T-helper 2 cell treated with Interferon-gamma antibody and Interleukin-4, amounts not matched to agents 5 μg/mL and 100 μg/mL, for 36 hours (primary cell): ENCODE data around the gene CENPN.
A peak's percentile ranks its signal among the peaks of the same experiment; 100 is the strongest.

ENCODE experiments used
- DNase-seq: peaks from one replicate; pipeline ENCODE4 v3.0.0; 2021; ENCODE audit warnings: low spot score
- H3K27ac Mint-ChIP-seq: one replicate; pipeline ENCODE4 v1.8.0; 2021; ENCODE audit warnings: mild to moderate bottlenecking, mixed read lengths
- H3K27me3 Mint-ChIP-seq: one replicate; pipeline ENCODE4 v1.8.0; 2021; ENCODE audit warnings: low read depth, mixed read lengths
- H3K36me3 Mint-ChIP-seq: one replicate; pipeline ENCODE4 v1.8.0; 2021; ENCODE audit warnings: low read depth, mixed read lengths
- H3K4me1 Mint-ChIP-seq: one replicate; pipeline ENCODE4 v1.8.0; 2021; ENCODE audit warnings: low read depth, mixed read lengths
- H3K4me3 Mint-ChIP-seq: one replicate; pipeline ENCODE4 v1.8.0; 2022; ENCODE audit warnings: mild to moderate bottlenecking, moderate library complexity, mixed read lengths
- H3K9me3 Mint-ChIP-seq: one replicate; pipeline ENCODE4 v1.8.0; 2021; ENCODE audit warnings: mixed read lengths

CENPN gene

DNA sequence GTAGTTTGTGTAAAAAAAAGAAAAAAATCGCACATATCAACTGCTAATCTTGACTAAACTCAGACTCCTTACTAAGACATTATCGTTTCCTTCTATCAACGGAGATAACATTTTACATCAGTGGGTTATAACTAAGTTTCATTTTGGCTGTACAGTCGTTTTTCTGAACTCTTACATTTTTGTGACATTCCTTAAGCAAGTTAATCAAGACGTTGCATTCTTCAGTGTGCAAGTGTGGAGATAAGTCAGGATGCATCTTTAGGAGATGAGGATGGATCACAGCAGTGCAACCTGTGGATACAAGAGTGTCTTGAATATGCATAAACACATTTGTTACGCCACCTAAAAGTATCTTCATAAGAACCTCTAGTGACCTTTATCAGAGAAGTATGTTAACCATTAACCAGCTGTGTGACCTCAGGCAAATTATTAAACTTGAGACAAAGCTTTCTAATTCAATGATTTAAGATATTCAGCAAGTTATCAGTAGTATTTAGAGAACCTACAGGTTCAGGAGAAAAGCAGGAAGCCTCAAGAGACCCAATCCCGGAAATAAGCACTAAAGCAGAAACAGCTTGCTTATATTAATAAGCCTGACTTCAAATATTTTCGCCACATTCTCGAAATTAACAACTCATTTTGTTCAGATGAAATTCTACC, 9.7 kb upstream of the CENPN start:
- H3K27me3 Mint-ChIP-seq = no peaks in the 10 kb centered on the region
- no peaks in the 10 kb centered on the region for H3K9me3 Mint-ChIP-seq
- DNase-seq = no peak
- peak overlapping the region; percentile 80 for H3K4me3 Mint-ChIP-seq
- peaks cover 52% of the 10 kb centered on the region for H3K36me3 Mint-ChIP-seq
- peaks cover 62% of the 10 kb centered on the region for H3K4me1 Mint-ChIP-seq
- peak overlapping the region; percentile 91 for H3K27ac Mint-ChIP-seq

GRCh38 chr16:80997964-80998620, 8.9 kb upstream of the CENPN start:
- peak overlapping the region; percentile 91 for H3K27ac Mint-ChIP-seq
- H3K4me1 Mint-ChIP-seq = peaks cover 61% of the 10 kb centered on the region
- H3K36me3 Mint-ChIP-seq = peaks cover 52% of the 10 kb centered on the region
- no peak for DNase-seq
- H3K4me3 Mint-ChIP-seq = peak overlapping the region; percentile 80
- H3K27me3 Mint-ChIP-seq = no peaks in the 10 kb centered on the region
- H3K9me3 Mint-ChIP-seq = no peaks in the 10 kb centered on the region

GRCh38 chr16:81000873-81001272, 6.1 kb upstream of the CENPN start:
- Mint-ChIP-seq H3K36me3 (peaks cover 45% of the 10 kb centered on the region), H3K27me3 (no peaks in the 10 kb centered on the region), H3K27ac (no peak overlapping the region), H3K9me3 (no peaks in the 10 kb centered on the region), H3K4me1 (peaks cover 59% of the 10 kb centered on the region), H3K4me3 (no peak overlapping the region)
- DNase-seq = no peak

GRCh38 chr16:81001330-81001729, 5.7 kb upstream of the CENPN start:
- DNase-seq = no peak
- Mint-ChIP-seq H3K9me3 (no peaks in the 10 kb centered on the region), H3K4me1 (peaks cover 56% of the 10 kb centered on the region), H3K36me3 (peaks cover 49% of the 10 kb centered on the region), H3K27ac (no peak overlapping the region), H3K27me3 (no peaks in the 10 kb centered on the region), H3K4me3 (no peak overlapping the region)

GRCh38 chr16:81003064-81003463, 4.0 kb upstream of the CENPN start:
- Mint-ChIP-seq H3K27ac (peak overlapping the region; percentile 85), H3K4me1 (peaks cover 48% of the 10 kb centered on the region), H3K27me3 (no peaks in the 10 kb centered on the region), H3K4me3 (peak overlapping the region; percentile 95), H3K36me3 (peaks cover 49% of the 10 kb centered on the region), H3K9me3 (no peaks in the 10 kb centered on the region)
- no peak for DNase-seq

GRCh38 chr16:81003610-81004460, 3.2 kb upstream of the CENPN start:
- Mint-ChIP-seq H3K4me1 (peaks cover 45% of the 10 kb centered on the region), H3K4me3 (peak overlapping the region; percentile 95), H3K36me3 (peaks cover 49% of the 10 kb centered on the region), H3K27me3 (no peaks in the 10 kb centered on the region), H3K27ac (peak overlapping the region; percentile 85), H3K9me3 (no peaks in the 10 kb centered on the region)
- DNase-seq = peak; percentile 29

GRCh38 chr16:81004646-81005353, 2.2 kb upstream of the CENPN start:
- Mint-ChIP-seq H3K27ac (peak overlapping the region; percentile 85), H3K9me3 (no peaks in the 10 kb centered on the region), H3K27me3 (no peaks in the 10 kb centered on the region), H3K36me3 (peaks cover 46% of the 10 kb centered on the region), H3K4me3 (peak overlapping the region; percentile 95), H3K4me1 (peaks cover 42% of the 10 kb centered on the region)
- DNase-seq = no peak

GRCh38 chr16:81005610-81006161, 1.3 kb upstream of the CENPN start:
- DNase-seq = no peak
- H3K36me3 Mint-ChIP-seq = peaks cover 41% of the 10 kb centered on the region

GRCh38 chr16:81006211-81006812, 702 bp upstream of the CENPN start:
- Mint-ChIP-seq H3K4me3 (peak overlapping the region; percentile 95), H3K36me3 (peaks cover 44% of the 10 kb centered on the region), H3K27me3 (no peaks in the 10 kb centered on the region), H3K4me1 (peaks cover 45% of the 10 kb centered on the region), H3K27ac (peak overlapping the region; percentile 100), H3K9me3 (no peaks in the 10 kb centered on the region)
- peak; percentile 81 for DNase-seq

More at GRCh38 chr16:81005610-81006161, 1.3 kb upstream of the CENPN start:
- Mint-ChIP-seq H3K9me3 (no peaks in the 10 kb centered on the region), H3K4me1 (peaks cover 40% of the 10 kb centered on the region), H3K4me3 (peak overlapping the region; percentile 95), H3K27ac (peak overlapping the region; percentile 100), H3K27me3 (no peaks in the 10 kb centered on the region)

DNA sequence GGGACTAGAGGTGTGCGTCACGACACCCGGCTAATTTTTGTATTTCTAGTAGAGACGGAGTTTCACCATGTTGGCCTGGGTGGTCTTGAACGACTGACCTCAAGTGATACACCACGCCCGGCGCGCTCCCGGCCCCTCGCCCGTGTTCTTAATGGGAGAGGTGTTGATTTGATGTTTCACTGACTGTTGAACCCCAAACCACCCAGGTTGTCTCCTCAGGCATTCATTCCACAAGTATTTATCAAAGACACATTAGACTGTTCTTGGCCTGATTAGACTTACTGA, 1.4 kb downstream of the CENPN start:
- Mint-ChIP-seq H3K9me3 (no peaks in the 10 kb centered on the region), H3K36me3 (peaks cover 45% of the 10 kb centered on the region), H3K4me3 (peak overlapping the region; percentile 95), H3K27me3 (no peaks in the 10 kb centered on the region), H3K4me1 (peaks cover 35% of the 10 kb centered on the region), H3K27ac (peak overlapping the region; percentile 100)
- no peak for DNase-seq

- H3K27ac Mint-ChIP-seq = no peak overlapping the region
- no peaks in the 10 kb centered on the region for H3K27me3 Mint-ChIP-seq
- H3K36me3 Mint-ChIP-seq = peaks cover 61% of the 10 kb centered on the region
- DNase-seq = no peak
- no peaks in the 10 kb centered on the region for H3K9me3 Mint-ChIP-seq
- H3K4me1 Mint-ChIP-seq = peaks cover 23% of the 10 kb centered on the region
- no peak overlapping the region for H3K4me3 Mint-ChIP-seq
These were observed 6.0 kb downstream of the CENPN start for GRCh38 chr16:81012974-81013373.

GRCh38 chr16:81014672-81015071, 7.7 kb downstream of the CENPN start:
- H3K4me3 Mint-ChIP-seq = no peak overlapping the region
- H3K27ac Mint-ChIP-seq = no peak overlapping the region
- peaks cover 13% of the 10 kb centered on the region for H3K4me1 Mint-ChIP-seq
- no peaks in the 10 kb centered on the region for H3K27me3 Mint-ChIP-seq
- H3K9me3 Mint-ChIP-seq = no peaks in the 10 kb centered on the region
- no peak for DNase-seq
- H3K36me3 Mint-ChIP-seq = peaks cover 66% of the 10 kb centered on the region

DNA sequence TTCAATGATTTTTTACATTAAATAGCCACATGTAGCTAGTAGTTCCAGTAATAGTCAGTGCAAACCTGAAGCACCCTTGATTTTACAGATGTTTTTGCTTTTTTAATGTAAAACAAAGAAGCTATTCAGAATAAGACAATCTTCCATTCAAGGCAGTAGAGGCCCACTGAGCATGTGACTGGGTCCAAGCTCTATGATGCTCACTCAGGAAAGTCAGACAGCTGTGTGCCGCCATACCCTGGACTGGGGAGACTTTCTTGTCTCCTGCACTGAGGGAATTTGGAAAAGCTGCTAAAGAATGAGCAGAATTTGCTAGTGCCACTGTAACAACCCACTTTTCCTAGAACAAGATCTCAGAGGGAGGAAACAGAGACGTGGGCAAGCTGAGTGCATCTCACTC, 11.5 kb downstream of the CENPN start:
- no peaks in the 10 kb centered on the region for H3K9me3 Mint-ChIP-seq
- H3K36me3 Mint-ChIP-seq = peaks cover 70% of the 10 kb centered on the region
- H3K4me1 Mint-ChIP-seq = peaks cover 2% of the 10 kb centered on the region
- no peak overlapping the region for H3K4me3 Mint-ChIP-seq
- H3K27ac Mint-ChIP-seq = no peak overlapping the region
- no peak for DNase-seq
- H3K27me3 Mint-ChIP-seq = no peaks in the 10 kb centered on the region
